Activated CD4-positive, alpha-beta T cell treated with anti-CD3 and anti-CD28 coated beads, Interleukin-2, amount 50 U/mL, for 48 hours (primary cell): Measurements from ENCODE around the gene PHTF2.
"Not testable (repeated sequence)": the region's sequence is repeated elsewhere in the genome, so short reads cannot be mapped to it uniquely, and the experiment has no call there.

Source experiments
- DNase-seq, 2 experiments: peaks; one replicate each; pipeline ENCODE4 v3.0.0-alpha.2; 2020

Gene PHTF2

GRCh38 chr7:77798394-77799077 is at the start of gene PHTF2, which contains the start of gene TMEM60:
TSS of gene PHTF2 (plus strand) at chr7:77798773.
TSS of gene TMEM60 (minus strand) at chr7:77798434. CDS start at chr7:77794373, 4,061 bp downstream.
- DNase-seq, result peak; percentile 96 to 98

DNA sequence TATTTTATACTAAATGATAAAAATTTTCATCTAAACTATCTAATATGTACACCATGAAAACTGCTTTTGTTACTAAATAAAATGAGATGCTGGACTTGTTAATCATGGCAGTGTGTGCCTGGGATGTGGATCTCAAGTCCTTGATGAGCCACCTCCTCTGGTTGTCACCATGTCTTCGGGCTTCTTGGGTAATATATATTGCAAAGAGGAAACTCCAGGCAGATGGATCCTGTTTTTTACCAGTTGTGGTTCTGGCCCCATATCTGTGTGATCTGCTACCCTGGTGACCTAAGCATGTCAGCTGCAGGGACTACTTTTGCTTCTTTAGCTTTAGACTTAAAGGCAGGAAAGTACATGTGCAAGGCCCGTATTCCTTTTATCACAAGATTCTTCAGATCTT is 46.6 kb upstream of the PHTF2 start:
- DNase-seq, result no peak

DNA sequence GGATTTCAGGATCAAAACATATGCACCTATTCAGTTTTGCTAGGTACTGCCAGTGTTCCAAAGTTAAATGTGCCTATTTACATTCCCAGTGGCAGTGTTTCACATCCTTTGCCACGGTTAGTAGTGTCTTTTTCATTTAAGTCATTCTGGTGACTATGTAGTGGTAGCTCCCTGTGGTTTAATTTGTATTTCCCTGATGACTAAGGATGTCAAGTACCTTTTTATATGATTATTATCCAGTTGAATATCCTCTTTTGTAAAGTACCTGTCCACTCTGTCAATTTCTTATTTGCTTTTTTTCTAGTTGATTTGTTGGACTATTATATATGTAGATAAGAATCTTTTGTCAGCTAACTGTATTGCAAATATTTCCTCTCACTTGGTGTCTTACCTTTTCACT is 45.4 kb upstream of the PHTF2 start:
- DNase-seq, result no peak

DNA sequence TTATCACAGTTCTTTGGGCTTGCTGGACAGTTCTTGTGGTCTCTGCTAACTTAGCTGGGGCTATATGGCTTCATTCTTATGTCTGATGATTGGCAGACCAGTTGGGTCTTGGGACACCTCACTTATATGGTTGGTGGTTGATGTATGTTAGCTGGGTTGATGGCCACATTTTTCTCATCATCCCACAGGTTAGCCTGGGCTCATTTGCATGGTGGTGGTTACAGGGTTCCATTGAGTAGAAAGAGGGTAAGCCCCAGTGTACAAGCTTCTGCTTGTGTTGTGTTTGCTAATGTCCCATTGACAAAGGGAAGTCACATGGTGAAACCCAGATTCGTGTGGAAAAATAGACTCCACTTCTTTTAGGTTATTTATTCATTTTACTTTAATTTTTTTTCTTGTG is 41.0 kb upstream of the PHTF2 start:
- DNase-seq, result no peak

DNA sequence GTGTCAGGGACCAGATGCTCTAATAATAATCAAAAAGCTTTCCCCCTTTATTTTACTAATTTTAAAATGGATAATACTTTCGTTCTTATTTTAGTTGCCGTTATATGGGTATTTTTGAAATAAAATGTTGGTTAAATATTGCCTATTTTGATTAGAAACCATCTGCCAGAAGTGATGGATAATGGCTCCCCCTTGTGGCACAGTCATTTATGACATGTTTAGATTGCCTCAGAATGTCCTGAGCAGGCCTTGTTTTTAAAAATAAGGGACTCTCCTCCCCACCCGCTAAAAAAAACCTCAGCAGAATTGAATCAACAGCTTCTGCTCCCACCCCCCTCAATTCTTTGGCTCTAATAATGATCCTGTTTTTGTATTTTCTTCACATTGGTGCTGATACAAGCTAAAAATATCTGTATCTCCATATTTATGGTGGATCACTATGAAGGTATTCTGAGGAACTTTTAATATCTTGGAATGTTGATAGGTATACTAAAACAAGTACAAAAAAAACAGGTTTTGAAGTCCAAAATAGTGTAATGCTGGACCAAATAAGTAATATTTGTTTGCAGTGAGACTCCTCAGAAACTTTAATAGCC is 39.2 kb upstream of the PHTF2 start:
- peak; percentile 57 to 70 for DNase-seq

GRCh38 chr7:77760809-77761453 is 37.6 kb upstream of the PHTF2 start:
- no peak for DNase-seq

GRCh38 chr7:77765481-77765880 is 33.1 kb upstream of the PHTF2 start:
- DNase-seq, result no peak

DNA sequence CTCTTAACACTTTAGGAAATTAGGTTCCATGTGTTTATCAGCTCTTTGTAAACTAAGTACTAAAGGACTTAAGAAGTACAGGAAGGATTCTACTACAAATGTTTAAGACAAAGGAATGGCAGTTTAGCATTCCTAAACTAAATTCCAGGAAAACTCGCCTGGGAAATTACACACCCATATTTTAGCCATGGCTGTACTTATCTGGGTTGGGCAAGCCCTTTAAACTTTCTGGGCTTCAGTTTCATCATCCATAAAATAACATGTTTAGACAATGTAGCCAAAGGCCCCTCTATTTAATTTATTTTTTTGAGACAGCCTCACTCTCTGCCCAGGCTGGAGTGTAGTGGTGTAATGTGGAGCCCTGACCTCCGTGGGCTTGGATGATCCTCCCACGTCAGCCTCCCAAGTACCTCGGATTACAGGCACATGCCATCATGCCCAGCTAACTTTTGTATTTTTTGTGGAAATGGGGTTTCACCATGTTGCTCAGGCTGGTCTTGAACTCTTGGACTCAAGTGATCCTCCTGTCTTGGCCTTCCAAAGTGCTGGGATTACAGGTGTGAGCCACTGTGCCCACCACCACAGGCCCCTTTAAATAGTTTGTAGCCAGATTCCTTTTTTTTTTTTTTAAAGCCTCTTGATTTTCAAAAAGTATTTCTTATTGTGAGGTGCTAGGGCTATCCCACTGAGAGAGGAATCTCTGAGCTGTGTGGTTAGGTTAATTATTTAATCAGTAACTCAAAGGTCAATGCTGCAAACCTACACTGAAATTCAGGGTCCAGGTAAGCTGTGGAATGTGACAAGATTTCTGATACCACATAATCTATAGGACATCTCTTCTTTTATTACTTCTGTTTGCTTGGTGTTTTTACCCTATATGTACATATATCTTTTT is 32.4 kb upstream of the PHTF2 start:
- no peak for DNase-seq

GRCh38 chr7:77766801-77767605 is 31.6 kb upstream of the PHTF2 start:
- DNase-seq, result no peak

DNA sequence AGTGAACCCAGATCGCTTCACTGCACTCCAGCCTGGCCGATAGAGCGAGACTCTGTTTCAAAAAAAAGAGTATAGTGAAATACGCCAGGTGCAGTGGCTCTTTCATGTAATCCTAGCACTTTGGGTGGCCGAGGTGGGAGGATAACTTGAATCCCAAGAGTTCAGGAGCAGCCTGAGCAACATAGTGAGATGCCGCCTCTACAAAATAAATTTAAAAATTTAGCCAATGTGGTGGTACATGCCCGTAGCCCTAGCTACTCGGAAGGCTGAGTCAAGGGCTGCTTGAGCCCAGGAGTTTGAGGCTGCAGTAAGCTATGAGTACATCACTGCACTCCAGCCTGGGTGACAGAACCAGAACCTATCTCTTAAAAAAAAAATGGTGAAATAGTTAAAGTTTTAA is 28.3 kb upstream of the PHTF2 start:
- no peak for DNase-seq

- DNase-seq, result no peak
Measured at GRCh38 chr7:77771901-77772300, 26.7 kb upstream of the PHTF2 start.

GRCh38 chr7:77778535-77778934 is 20.0 kb upstream of the PHTF2 start:
- DNase-seq, result no peak

- DNase-seq, result no peak
Measured at GRCh38 chr7:77782383-77782782, 16.2 kb upstream of the PHTF2 start.

DNA sequence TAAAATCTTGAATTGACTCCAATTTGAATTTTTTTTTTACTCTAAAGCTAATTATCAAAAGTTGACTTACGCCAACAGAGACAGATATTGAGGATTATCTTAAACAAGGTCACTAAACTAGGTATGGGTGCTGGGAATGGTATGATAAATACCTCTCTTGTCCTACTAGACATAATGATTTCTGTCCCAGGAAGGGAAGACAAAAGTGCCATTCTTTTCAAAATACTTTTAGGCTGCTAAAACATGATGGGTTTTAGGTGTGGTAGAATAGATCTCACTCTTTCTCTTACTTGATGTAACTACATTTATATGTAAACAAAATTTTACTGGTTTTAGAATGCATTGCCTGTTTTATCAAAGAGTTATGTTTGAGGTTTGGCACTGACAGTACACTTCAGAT is 15.5 kb upstream of the PHTF2 start:
- DNase-seq, result no peak

GRCh38 chr7:77783545-77783944 is 15.0 kb upstream of the PHTF2 start:
- DNase-seq, result no peak

DNA sequence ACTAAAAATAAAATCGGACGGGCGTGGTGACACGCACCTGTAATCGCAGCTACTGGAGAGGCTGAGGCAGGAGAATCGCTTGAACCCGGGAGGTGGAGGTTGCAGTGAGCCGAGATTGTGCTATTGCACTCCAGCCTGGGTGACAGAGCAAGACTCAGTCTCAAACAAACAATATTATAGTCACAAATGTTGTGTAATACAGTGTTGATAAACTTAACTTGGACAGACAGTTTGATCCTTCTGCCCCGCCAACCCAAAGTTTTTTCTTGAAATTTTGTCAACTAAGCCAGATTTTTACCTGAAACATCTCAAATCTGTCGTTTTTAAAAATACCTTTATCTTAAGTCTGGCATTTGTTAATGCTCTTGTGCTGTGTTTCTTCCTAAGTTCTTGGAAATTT is 14.1 kb upstream of the PHTF2 start:
- DNase-seq, result not testable (repeated sequence)

GRCh38 chr7:77786018-77786417 is 12.6 kb upstream of the PHTF2 start:
- no peak for DNase-seq

- no peak for DNase-seq
Measured at GRCh38 chr7:77786741-77787140, 11.8 kb upstream of the PHTF2 start.

DNA sequence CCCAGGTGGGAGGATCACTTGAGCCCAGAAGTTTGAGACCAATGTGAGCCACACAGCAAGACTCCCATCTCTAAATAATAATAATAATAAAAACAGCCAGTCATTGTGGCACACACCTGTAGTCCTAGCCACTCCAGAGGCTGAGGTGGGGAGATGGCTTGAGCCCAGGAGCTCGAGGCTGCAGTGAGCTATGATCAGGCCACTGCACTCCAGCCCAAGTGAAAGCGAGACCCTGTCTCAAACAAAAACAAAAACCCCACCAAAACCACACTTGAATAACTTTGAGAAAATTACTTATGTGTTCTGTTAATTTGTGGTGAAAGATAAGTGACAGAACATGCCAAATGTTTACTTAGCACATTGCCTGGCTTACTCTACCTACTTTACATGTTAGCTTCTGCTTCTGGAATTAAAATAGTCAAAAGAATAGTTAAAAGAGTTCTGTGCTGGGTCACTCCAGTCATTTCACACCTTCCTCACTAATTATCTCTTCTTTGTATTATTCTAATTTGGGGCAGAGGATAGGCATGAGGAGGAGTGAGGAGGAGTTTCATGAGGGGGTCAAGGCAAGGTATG is 10.2 kb upstream of the PHTF2 start:
- DNase-seq, result no peak

- DNase-seq, result no peak
Measured at GRCh38 chr7:77791336-77791735, 7.2 kb upstream of the PHTF2 start.

DNA sequence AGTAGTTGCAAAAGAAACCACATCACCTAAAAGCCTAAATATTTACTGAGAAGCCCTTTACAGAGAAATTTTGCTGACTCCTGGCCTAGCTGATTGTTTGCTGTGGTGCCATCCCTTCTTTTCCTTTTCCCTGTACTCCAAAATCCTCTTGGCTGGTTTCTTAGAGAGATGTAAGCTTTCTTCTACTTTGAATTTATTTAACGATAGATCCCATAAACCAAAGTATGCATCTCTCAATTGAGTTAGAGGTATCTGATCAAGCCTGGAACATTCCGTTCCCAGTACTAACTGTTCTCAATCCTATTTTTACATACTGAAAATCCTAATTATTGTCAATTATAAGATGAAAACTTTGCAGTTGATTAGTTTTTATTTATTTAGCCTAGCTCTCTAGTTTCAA is 6.6 kb upstream of the PHTF2 start:
- DNase-seq, result no peak

- no peak for DNase-seq
Measured at GRCh38 chr7:77794000-77794399, 4.6 kb upstream of the PHTF2 start.
